Neuronal stem cell (in vitro differentiated cells): ENCODE data around the gene NELFCD.

ENCODE experiments used
- DNase-seq: peaks from one replicate; pipeline ENCODE4 v3.0.0-alpha.2; 2013; ENCODE audit warnings: low spot score
- H2AFZ ChIP-seq: one replicate; pipeline ENCODE4 v1.6.1; 2013; ENCODE audit warnings: mild to moderate bottlenecking, low read length, inconsistent platforms
- H2AK5ac ChIP-seq: 2 replicates; pipeline ENCODE4 v1.6.1; 2013; ENCODE audit warnings: low read depth, mild to moderate bottlenecking, inconsistent platforms, low read length, moderate library complexity, mixed read lengths
- H2BK120ac ChIP-seq: 2 replicates; pipeline ENCODE4 v1.6.1; 2013; ENCODE audit warnings: low read depth, mild to moderate bottlenecking, inconsistent platforms, low read length, moderate library complexity, mixed read lengths
- H2BK12ac ChIP-seq: one replicate; pipeline ENCODE4 v1.6.1; 2013; ENCODE audit warnings: low read length, inconsistent platforms
- H2BK15ac ChIP-seq: 2 replicates; pipeline ENCODE4 v1.6.1; 2013; ENCODE audit warnings: mild to moderate bottlenecking, low read length, inconsistent platforms, mixed read lengths
- H2BK5ac ChIP-seq: one replicate; pipeline ENCODE4 v1.6.1; 2013; ENCODE audit warnings: inconsistent platforms, mild to moderate bottlenecking, low read length, moderate library complexity
- H3K14ac ChIP-seq: one replicate; pipeline ENCODE4 v1.6.1; 2013; ENCODE audit warnings: low read length, inconsistent platforms
- H3K18ac ChIP-seq: 2 replicates; pipeline ENCODE4 v1.6.1; 2013; ENCODE audit warnings: low read length, inconsistent platforms
- H3K23ac ChIP-seq: 2 replicates; pipeline ENCODE4 v1.6.1; 2013; ENCODE audit warnings: low read depth, mild to moderate bottlenecking, mixed read lengths, low read length, inconsistent platforms; ENCODE audit not compliant: poor library complexity
- H3K27ac ChIP-seq: replicated peaks from 3 replicates; pipeline ENCODE4 v1.5.1; 2013; ENCODE audit warnings: low read length, inconsistent platforms
- H3K27me3 ChIP-seq, 3 experiments: 2 replicates each; pipeline ENCODE4 v1.6.1; 2013; ENCODE audit warnings: low read length in 3 of 3, mild to moderate bottlenecking in 2 of 3, inconsistent platforms in 1 of 3, low read depth in 1 of 3, mixed read lengths in 1 of 3, moderate library complexity in 1 of 3; ENCODE audit not compliant: control insufficient read depth in 3 of 3, insufficient read depth in 3 of 3
- H3K36me3 ChIP-seq, 2 donors: replicated peaks in 1 of 2; 2 replicates each; pipeline ENCODE4 v1.6.1; 2013; ENCODE audit warnings: low read length in 2 of 2; ENCODE audit not compliant: control insufficient read depth in 2 of 2, insufficient read depth in 2 of 2
- H3K4ac ChIP-seq: 2 replicates; pipeline ENCODE4 v1.6.1; 2013; ENCODE audit warnings: inconsistent platforms, mild to moderate bottlenecking, low read length, moderate library complexity
- H3K4me1 ChIP-seq, 2 donors: 1 replicate in 1 of 2; 2 replicates in 1 of 2; pipeline ENCODE4 v1.6.1; 2013; ENCODE audit warnings: low read length in 2 of 2, low read depth in 1 of 2; ENCODE audit not compliant: control insufficient read depth in 2 of 2, insufficient read depth in 1 of 2
- H3K4me2 ChIP-seq: one replicate; pipeline ENCODE4 v1.6.1; 2013; ENCODE audit warnings: mild to moderate bottlenecking, low read length, inconsistent platforms; ENCODE audit not compliant: insufficient read depth, poor library complexity, severe bottlenecking
- H3K4me3 ChIP-seq, 2 donors: 2 replicates each; pipeline ENCODE4 v1.5.1; 2013; ENCODE audit warnings: low read length in 2 of 2, mild to moderate bottlenecking in 2 of 2, inconsistent platforms in 1 of 2, moderate library complexity in 1 of 2
- H3K79me1 ChIP-seq: one replicate; pipeline ENCODE4 v1.6.1; 2013; ENCODE audit warnings: low read depth, mild to moderate bottlenecking, inconsistent platforms, low read length, moderate library complexity
- H3K9ac ChIP-seq: one replicate; pipeline ENCODE4 v1.6.1; 2013; ENCODE audit warnings: mild to moderate bottlenecking, low read depth, low read length, inconsistent platforms; ENCODE audit not compliant: poor library complexity
- H3K9me3 ChIP-seq, 2 donors: replicated peaks in 1 of 2; 2 replicates each; pipeline versions ENCODE3 to v1.6.1; 2013; ENCODE audit warnings: low read length in 2 of 2, mild to moderate bottlenecking in 2 of 2, inconsistent platforms in 1 of 2, low read depth in 1 of 2, mixed read lengths in 1 of 2, moderate library complexity in 1 of 2; ENCODE audit not compliant: control insufficient read depth in 2 of 2, insufficient read depth in 1 of 2
- H4K8ac ChIP-seq: one replicate; pipeline ENCODE4 v1.6.1; 2013; ENCODE audit warnings: low read depth, mild to moderate bottlenecking, inconsistent platforms, low read length, moderate library complexity
- H4K91ac ChIP-seq: one replicate; pipeline ENCODE4 v1.6.1; 2013; ENCODE audit warnings: low read length, low read depth, mild to moderate bottlenecking, inconsistent platforms; ENCODE audit not compliant: poor library complexity
- WGBS, 2 donors: extraction: QIAGEN DNeasy Blood & Tissue Kit; methylation state at CpG; one replicate each; pipeline ENCODE4 v1.1.7; 2013; ENCODE audit warnings: missing lambda C conversion rate in 2 of 2, mixed read lengths in 1 of 2; ENCODE audit not compliant: insufficient read length in 2 of 2, insufficient replicate concordance in 1 of 2; ENCODE audit errors: extremely low coverage in 2 of 2; 5-methylcytosine and 5-hydroxymethylcytosine counted together

Gene NELFCD

GRCh38 chr20:59018817-59019216 lies 37.8 kb downstream of the NELFCD start:
- Histone ChIP-seq H3K23ac (peak overlapping the region; percentile 25), H4K91ac (no peak overlapping the region), H3K9ac (peak overlapping the region; percentile 56), H3K4me3 (no peak overlapping the region), H3K18ac (no peak overlapping the region), H2AK5ac (peak overlapping the region; percentile 77), H3K79me1 (peaks cover 3% of the 10 kb centered on the region), H3K4ac (no peak overlapping the region), H3K4me2 (no peak overlapping the region), H3K27ac (no peak overlapping the region), H3K9me3 (no peaks in the 10 kb centered on the region), H3K36me3 (peaks cover 6 to 17% of the 10 kb centered on the region in 2 donors), H2BK120ac (peak overlapping the region; percentile 30), H3K4me1 (no peaks in the 10 kb centered on the region), H2BK15ac (no peak overlapping the region), H3K27me3 (no peaks in the 10 kb centered on the region), H4K8ac (no peak overlapping the region), H3K14ac (no peak overlapping the region), H2BK12ac (no peak overlapping the region), H2BK5ac (no peak overlapping the region), H2AFZ (no peak overlapping the region)
- DNase-seq = no peak
- no CpG with 5 or more reads among the region's 10 CpGs for WGBS, 2 donors

GRCh38 chr20:59019217-59019616 lies 38.2 kb downstream of the NELFCD start, which contains the start of gene TUBB1:
Gene TUBB1, plus strand, starts transcription at chr20:59019429. Its CDS starts 94 bp downstream, at chr20:59019523.
- peak within 1 kb of the TSS; percentile 77 for H2AK5ac ChIP-seq
- no peak within 1 kb of the TSS for H3K4ac ChIP-seq
- no peak within 1 kb of the TSS for H3K14ac ChIP-seq
- peak within 1 kb of the TSS; percentile 30 for H2BK120ac ChIP-seq
- H2AFZ ChIP-seq = no peak within 1 kb of the TSS
- H3K4me1 ChIP-seq = no peaks in the 10 kb centered on the region
- no CpG with 5 or more reads among the region's 5 CpGs for WGBS, 2 donors
- H3K4me2 ChIP-seq = no peak within 1 kb of the TSS
- no peak within 1 kb of the TSS for H4K8ac ChIP-seq
- H3K27me3 ChIP-seq = no peaks in the 10 kb centered on the region
- H3K9ac ChIP-seq = peak within 1 kb of the TSS; percentile 56
- H3K9me3 ChIP-seq = no peaks in the 10 kb centered on the region
- H3K23ac ChIP-seq = peak within 1 kb of the TSS; percentile 25
- peaks cover 9 to 21% of the 10 kb centered on the region in 2 donors for H3K36me3 ChIP-seq
- no peak within 1 kb of the TSS for H2BK15ac ChIP-seq
- H3K18ac ChIP-seq = no peak within 1 kb of the TSS
- peaks cover 6% of the 10 kb centered on the region for H3K79me1 ChIP-seq
- H3K4me3 ChIP-seq = no peak within 1 kb of the TSS
- H3K27ac ChIP-seq = no peak within 1 kb of the TSS
- H4K91ac ChIP-seq = no peak within 1 kb of the TSS
- no peak within 1 kb of the TSS for H2BK5ac ChIP-seq
- H2BK12ac ChIP-seq = no peak within 1 kb of the TSS
- DNase-seq = no peak

GRCh38 chr20:59020938-59021551 lies 40.0 kb downstream of the NELFCD start:
- DNase-seq = no peak
- H2BK15ac ChIP-seq = no peak overlapping the region
- no peak overlapping the region for H2BK120ac ChIP-seq
- H3K4me3 ChIP-seq = no peak overlapping the region
- no peak overlapping the region for H3K4ac ChIP-seq
- no peak overlapping the region for H3K23ac ChIP-seq
- H4K91ac ChIP-seq = no peak overlapping the region
- H3K4me1 ChIP-seq = peaks cover 0 to 10% of the 10 kb centered on the region in 2 donors
- H3K14ac ChIP-seq = no peak overlapping the region
- H3K36me3 ChIP-seq = peaks cover 16 to 37% of the 10 kb centered on the region in 2 donors
- no peak overlapping the region for H4K8ac ChIP-seq
- no peak overlapping the region for H2AK5ac ChIP-seq
- no peaks in the 10 kb centered on the region for H3K9me3 ChIP-seq
- no peak overlapping the region for H3K4me2 ChIP-seq
- no peak overlapping the region for H2BK12ac ChIP-seq
- no peak overlapping the region for H2AFZ ChIP-seq
- H3K27me3 ChIP-seq = no peaks in the 10 kb centered on the region
- H3K9ac ChIP-seq = no peak overlapping the region
- H3K79me1 ChIP-seq = peaks cover 6% of the 10 kb centered on the region
- WGBS, 2 donors = no CpG with 5 or more reads among the region's 5 CpGs
- H2BK5ac ChIP-seq = no peak overlapping the region
- H3K27ac ChIP-seq = no peak overlapping the region
- no peak overlapping the region for H3K18ac ChIP-seq

- Histone ChIP-seq H3K36me3 (peaks cover 22 to 54% of the 10 kb centered on the region in 2 donors), H3K4me1 (peaks cover 0 to 21% of the 10 kb centered on the region in 2 donors), H2BK15ac (no peak overlapping the region), H3K4me2 (no peak overlapping the region), H3K14ac (no peak overlapping the region), H2BK12ac (no peak overlapping the region), H3K4me3 (no peak overlapping the region), H3K27ac (no peak overlapping the region), H3K79me1 (peaks cover 6% of the 10 kb centered on the region), H3K27me3 (no peaks in the 10 kb centered on the region), H3K4ac (no peak overlapping the region), H3K23ac (no peak overlapping the region), H4K8ac (no peak overlapping the region), H3K9ac (no peak overlapping the region), H2BK5ac (no peak overlapping the region), H3K9me3 (no peaks in the 10 kb centered on the region), H4K91ac (no peak overlapping the region), H3K18ac (no peak overlapping the region), H2AK5ac (no peak overlapping the region), H2BK120ac (no peak overlapping the region), H2AFZ (no peak overlapping the region)
- DNase-seq = no peak
- WGBS, 2 donors = no CpG with 5 or more reads among the region's 15 CpGs
Measured at GRCh38 chr20:59022754-59023153, 41.7 kb downstream of the NELFCD start.
